Thoracic aorta (tissue), 2 donors: ENCODE results near the gene DGKD. TPM values are rescaled to one million over a fixed set of nuclear protein-coding genes. Genes with fewer than 3 reads are reported as not detected.

Experiments used
- ATAC-seq: fragments of 150-250 bp; one replicate; pipeline ENCODE4 v1.8.0; 2017; ENCODE audit warnings: low read depth; ENCODE audit not compliant: insufficient number of reproducible peaks, low FRiP score
- DNase-seq: peaks from one replicate; pipeline ENCODE4 v3.0.0-alpha.2; 2020; ENCODE audit warnings: low spot score
- H3K27ac ChIP-seq, 2 donors: fragments of 200-600 bp; sonication (generic); 1 replicate in 1 of 2; 2 replicates in 1 of 2; pipeline ENCODE4 v1.5.1; 2016; ENCODE audit warnings: mild to moderate bottlenecking in 2 of 2, moderate library complexity in 2 of 2
- H3K27me3 ChIP-seq: fragments of 200-600 bp; sonication (generic); replicated peaks from 2 replicates; pipeline ENCODE4 v1.6.0; 2016; ENCODE audit warnings: mild to moderate bottlenecking; ENCODE audit not compliant: insufficient read depth
- H3K36me3 ChIP-seq: fragments of 200-600 bp; sonication (generic); one replicate; pipeline ENCODE4 v1.5.1; 2016
- H3K4me1 ChIP-seq, 2 donors: fragments of 200-600 bp; sonication (generic); 1 replicate in 1 of 2; 2 replicates in 1 of 2; pipeline versions ENCODE4 v1.5.1 to v1.6.0; 2016; ENCODE audit warnings: low read depth in 2 of 2, mild to moderate bottlenecking in 1 of 2; ENCODE audit not compliant: control insufficient read depth in 1 of 2
- H3K4me3 ChIP-seq: fragments of 200-600 bp; sonication (generic); 2 replicates; pipeline ENCODE4 v1.5.1; 2016; ENCODE audit warnings: mild to moderate bottlenecking
- H3K9me3 ChIP-seq: fragments of 200-600 bp; sonication (generic); 2 replicates; pipeline ENCODE4 v1.5.1; 2016
- total RNA-seq, 2 donors: library from RNA; depleted of rRNA; stranded (reverse); fragments of >200 nt; gene quantifications; one replicate each; pipeline versions ENCODE4 v1.1.0 to v1.2.3, GENCODE V29; 2016
- TF ChIP-seq, protein P1 (sequence below): fragments of 200-600 bp; sonication (generic); IDR thresholded peaks from one replicate; pipeline ENCODE4 v1.5.1; 2019; ENCODE audit warnings: antibody characterized with exemption

The DGKD gene
- total RNA-seq, 2 donors from 2014 or later, result 47.3 to 47.9 TPM

DNA sequence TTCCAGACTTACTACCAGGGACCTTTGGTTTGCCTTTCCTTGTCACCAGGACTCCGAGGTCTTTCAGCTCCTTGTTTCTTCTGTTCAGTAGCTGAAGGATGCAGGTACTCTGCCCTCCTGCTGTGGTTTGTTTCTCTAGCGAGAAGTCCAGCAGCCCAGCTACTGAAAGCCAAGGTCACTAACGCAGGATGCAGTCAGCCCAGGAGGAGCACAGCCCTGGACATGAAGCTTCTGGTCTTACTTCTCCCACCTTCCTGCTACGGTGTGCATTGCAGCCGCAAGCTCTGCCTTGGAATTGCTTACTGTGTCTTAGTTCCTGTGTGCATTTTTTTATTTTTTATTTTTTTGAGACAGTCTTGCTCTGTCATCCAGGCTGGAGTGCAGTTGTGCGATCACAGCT is 62.4 kb downstream of the DGKD start:
- H3K4me3 ChIP-seq, result no peak overlapping the region
- TF ChIP-seq, protein P1, sequence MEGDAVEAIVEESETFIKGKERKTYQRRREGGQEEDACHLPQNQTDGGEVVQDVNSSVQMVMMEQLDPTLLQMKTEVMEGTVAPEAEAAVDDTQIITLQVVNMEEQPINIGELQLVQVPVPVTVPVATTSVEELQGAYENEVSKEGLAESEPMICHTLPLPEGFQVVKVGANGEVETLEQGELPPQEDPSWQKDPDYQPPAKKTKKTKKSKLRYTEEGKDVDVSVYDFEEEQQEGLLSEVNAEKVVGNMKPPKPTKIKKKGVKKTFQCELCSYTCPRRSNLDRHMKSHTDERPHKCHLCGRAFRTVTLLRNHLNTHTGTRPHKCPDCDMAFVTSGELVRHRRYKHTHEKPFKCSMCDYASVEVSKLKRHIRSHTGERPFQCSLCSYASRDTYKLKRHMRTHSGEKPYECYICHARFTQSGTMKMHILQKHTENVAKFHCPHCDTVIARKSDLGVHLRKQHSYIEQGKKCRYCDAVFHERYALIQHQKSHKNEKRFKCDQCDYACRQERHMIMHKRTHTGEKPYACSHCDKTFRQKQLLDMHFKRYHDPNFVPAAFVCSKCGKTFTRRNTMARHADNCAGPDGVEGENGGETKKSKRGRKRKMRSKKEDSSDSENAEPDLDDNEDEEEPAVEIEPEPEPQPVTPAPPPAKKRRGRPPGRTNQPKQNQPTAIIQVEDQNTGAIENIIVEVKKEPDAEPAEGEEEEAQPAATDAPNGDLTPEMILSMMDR, result no peak
- peaks cover 27 to 70% of the 10 kb centered on the region in 2 donors for H3K4me1 ChIP-seq
- no peak for DNase-seq
- H3K27ac ChIP-seq, result no peak overlapping the region
- H3K27me3 ChIP-seq, result no peaks in the 10 kb centered on the region
- H3K9me3 ChIP-seq, result peaks cover 2% of the 10 kb centered on the region
- no peak for ATAC-seq
- H3K36me3 ChIP-seq, result no peaks in the 10 kb centered on the region

DNA sequence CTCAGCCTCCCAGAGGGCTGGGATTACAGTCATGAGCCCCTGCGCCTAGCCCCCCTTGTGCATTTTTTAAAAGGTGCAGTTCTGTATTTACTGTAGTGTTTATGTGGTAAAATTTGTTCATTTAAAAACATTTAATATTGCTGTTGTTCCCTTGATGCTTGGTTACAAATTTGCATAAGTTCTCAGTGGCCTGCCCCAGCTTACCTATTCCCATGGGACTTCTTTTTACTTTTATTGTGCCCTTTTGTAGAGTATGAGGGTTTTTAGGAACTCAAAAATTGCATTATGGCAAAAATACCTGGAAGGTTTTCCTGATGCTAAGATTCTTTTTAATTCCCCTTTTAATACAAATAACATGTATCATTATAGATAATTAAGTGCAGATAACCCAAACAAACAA is 63.0 kb downstream of the DGKD start:
- ATAC-seq (no peak), DNase-seq (no peak)
- H3K9me3 ChIP-seq, result peaks cover 2% of the 10 kb centered on the region
- no peaks in the 10 kb centered on the region for H3K27me3 ChIP-seq
- H3K4me3 ChIP-seq, result no peak overlapping the region
- TF ChIP-seq, protein P1, result no peak
- no peaks in the 10 kb centered on the region for H3K36me3 ChIP-seq
- peaks cover 27 to 76% of the 10 kb centered on the region in 2 donors for H3K4me1 ChIP-seq
- no peak overlapping the region for H3K27ac ChIP-seq

DNA sequence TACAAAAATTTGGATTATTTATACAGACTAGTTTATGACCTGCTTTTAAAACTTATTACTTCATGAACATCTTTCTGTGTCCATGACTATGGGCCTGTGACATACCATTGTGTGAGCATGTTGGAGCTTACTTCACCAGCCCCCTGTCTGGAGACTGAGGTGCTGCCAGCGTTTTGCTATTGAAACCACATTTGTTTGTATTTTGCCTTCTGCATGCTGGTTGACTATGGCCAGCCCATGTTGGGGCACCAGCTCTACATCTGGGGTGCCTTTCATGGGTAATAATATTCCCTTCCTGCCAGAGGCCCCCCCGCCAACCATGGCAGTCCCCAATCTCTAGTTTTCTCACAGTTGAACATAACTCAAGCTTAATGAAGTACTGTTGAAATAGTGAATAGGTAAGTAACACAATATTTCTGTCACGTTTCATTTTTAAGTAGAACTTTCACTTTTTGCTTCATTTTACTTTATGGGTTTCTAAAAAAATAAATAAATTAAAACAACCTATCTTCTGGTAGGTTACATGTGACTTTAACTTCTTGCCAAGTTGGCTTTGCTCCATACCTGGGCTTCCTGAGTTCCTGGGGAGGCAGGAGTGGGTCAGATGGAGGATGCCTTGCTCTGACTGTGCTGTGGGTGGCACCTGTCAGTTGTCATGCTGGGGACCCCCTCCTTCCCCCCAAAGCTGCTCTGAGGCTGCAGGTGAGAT is 63.9 kb downstream of the DGKD start:
- DNase-seq, result no peak
- no peak for ATAC-seq
- H3K9me3 ChIP-seq, result no peaks in the 10 kb centered on the region
- no peaks in the 10 kb centered on the region for H3K27me3 ChIP-seq
- TF ChIP-seq, protein P1, result no peak
- peak overlapping the region; percentile 65 for H3K4me3 ChIP-seq
- no peaks in the 10 kb centered on the region for H3K36me3 ChIP-seq
- peak overlapping the region; percentile 72 to 82 for H3K27ac ChIP-seq
- peaks cover 27 to 73% of the 10 kb centered on the region in 2 donors for H3K4me1 ChIP-seq

DNA sequence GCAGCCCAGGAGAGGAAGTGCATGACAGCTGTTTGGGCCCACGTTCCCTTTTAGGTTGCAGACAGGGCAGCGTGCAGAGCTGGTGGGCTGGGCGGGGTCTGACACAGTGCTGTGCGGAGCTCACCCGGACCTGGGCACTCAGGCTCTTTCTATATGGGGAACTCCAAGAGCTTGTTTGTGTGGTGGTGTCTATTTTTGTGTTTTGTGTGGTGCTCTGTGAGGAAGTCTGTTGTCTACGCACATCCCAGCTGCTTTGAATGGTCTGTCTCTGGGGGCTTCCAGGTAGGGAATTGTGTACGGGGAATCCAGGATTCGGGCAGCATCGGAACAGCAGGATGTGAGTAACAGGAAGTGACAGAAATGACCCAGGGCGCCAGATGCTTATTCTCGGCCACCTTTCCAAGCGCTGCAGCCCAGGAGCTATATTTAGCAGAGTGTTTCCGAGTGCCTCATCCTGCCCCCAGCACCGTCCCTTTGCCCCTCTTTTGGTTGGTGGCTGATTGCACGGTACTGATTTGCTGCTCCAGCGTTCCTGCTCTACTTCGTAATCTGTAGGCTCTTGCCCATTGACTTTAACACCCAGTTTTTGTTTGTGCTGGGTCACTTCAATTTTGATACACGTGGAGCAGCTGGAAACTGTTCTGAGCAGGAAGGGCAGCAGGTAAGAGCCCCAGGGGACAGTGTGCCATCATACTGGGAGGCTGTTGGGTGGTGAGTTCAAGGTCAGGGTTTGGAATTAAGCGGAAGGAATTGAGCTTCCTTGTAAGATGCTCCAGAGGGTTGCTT is 64.7 kb downstream of the DGKD start:
- no peaks in the 10 kb centered on the region for H3K36me3 ChIP-seq
- ATAC-seq (peak; percentile 74), DNase-seq (peak; percentile 66)
- peak overlapping the region; percentile 65 for H3K4me3 ChIP-seq
- peak overlapping the region; percentile 72 to 82 for H3K27ac ChIP-seq
- H3K4me1 ChIP-seq, result peaks cover 23 to 66% of the 10 kb centered on the region in 2 donors
- H3K27me3 ChIP-seq, result no peaks in the 10 kb centered on the region
- TF ChIP-seq, protein P1, result no peak
- no peaks in the 10 kb centered on the region for H3K9me3 ChIP-seq

DNA sequence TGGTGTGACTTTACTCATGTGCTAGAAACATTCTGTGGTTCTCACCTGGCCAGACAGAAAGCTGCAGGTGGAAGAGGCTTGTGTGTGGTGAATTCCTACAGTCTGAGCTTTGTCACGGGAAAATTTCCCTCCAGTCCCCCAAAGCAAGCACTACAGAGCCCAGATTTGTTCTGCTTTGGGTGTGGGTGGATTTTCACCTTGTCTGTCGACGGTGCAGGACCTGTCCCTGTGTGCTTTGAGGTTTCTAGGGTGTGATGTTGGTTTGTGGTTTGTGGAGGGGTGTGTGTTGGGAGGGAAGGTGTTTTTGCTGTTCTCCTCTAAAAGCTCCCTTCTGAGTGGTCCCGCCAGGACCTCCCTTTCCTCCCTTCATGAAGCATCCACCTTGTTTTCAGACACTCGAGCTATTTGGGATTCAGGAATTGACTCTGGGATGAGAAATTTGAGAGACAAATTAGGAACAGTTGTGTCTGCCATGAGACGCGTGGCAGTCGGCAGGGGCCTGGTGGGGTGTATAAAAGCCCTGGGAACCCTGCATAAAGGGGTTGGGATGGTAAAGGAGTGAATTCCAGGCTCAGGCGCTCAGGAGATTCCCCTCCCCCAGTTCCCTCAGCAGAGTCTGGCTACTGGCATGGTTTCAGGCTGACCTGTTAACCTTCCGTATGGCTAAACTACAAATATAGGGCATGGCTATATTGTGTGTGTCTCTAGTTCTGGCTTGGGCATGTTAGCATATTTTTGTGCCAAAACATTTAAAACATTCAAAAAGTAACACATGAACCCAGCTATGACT is 65.5 kb downstream of the DGKD start:
- Histone ChIP-seq H3K4me3 (peak overlapping the region; percentile 65), H3K27ac (peak overlapping the region; percentile 72 to 82), H3K9me3 (no peaks in the 10 kb centered on the region), H3K4me1 (peaks cover 15 to 65% of the 10 kb centered on the region in 2 donors), H3K27me3 (no peaks in the 10 kb centered on the region), H3K36me3 (no peaks in the 10 kb centered on the region)
- DNase-seq (no peak), ATAC-seq (no peak)
- TF ChIP-seq, protein P1, result no peak
